GM21390 (cell line): Measurements from ENCODE around the gene BCS1L.
"Not testable (repeated sequence)": the region's sequence is repeated elsewhere in the genome, so short reads cannot be mapped to it uniquely, and the experiment has no call there.

Experiments
- ATAC-seq: cut with Tn5 transposase; IDR thresholded peaks from one replicate; pipeline ENCODE4 v1.9.1; 2021; ENCODE audit not compliant: unreplicated experiment

Gene BCS1L

DNA sequence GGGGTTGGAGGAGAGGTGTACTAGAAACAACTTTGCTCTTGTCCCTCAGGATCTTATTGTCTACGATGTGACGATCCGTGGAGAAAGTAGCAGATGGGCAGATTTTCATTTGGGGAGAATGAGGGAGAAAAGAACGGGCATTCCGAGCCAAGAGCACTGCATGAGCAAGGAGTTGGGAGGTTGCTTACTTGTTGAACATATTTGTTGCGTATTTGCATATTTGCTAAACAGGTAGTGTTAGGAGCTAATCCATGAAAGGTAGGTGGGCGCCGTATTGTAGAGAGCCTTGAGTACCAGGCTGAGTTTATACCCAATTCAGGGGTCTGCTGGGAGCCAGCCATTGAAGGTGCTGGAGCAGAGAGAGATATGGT lies 490 bp downstream of the BCS1L start:
- no peak for ATAC-seq

GRCh38 chr2:218662377-218662776 lies 2.9 kb downstream of the BCS1L start:
- no peak for ATAC-seq

GRCh38 chr2:218662827-218663226 lies 3.3 kb downstream of the BCS1L start:
- ATAC-seq, result no peak

DNA sequence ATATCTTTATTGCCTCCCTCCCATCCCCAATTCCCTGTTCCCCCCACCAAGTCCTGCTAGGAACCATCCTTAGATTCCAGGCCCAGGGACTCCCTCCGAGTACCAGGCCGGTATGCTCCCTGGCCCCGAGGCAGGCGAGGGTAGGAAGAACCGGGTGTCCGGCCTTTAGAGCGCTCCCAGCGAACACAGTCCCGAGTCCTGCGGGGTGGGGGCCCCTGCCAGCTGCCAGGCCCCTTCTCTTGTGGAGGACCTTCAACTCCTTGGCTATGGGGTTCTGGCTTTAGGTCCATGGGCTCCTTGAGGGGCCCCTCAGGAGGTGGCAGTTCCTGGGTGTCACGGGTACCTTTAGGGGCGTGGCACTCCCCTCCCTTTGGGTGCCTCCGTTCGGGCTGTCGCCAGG lies 4.4 kb downstream of the BCS1L start:
- ATAC-seq, result no peak

DNA sequence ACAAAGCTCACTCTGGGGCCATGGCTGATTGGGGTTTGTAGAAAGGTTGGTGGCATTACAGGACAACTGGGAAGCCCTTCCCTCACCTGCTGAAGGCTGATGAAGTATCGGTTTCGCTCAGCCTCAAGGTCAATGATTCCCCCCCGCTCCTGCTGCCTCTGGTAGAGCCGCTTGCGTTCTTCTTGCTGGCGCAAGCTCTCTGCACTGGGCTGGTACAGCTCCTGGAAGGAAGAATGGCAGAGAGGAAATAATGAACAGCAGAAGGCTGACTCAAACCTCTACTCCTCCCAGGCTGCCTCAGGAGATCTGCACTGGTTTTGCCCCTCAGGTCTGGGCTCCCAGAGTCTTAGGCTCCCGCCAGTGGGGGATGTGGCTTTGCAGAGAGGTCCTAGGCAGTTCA lies 5.2 kb downstream of the BCS1L start:
- no peak for ATAC-seq

DNA sequence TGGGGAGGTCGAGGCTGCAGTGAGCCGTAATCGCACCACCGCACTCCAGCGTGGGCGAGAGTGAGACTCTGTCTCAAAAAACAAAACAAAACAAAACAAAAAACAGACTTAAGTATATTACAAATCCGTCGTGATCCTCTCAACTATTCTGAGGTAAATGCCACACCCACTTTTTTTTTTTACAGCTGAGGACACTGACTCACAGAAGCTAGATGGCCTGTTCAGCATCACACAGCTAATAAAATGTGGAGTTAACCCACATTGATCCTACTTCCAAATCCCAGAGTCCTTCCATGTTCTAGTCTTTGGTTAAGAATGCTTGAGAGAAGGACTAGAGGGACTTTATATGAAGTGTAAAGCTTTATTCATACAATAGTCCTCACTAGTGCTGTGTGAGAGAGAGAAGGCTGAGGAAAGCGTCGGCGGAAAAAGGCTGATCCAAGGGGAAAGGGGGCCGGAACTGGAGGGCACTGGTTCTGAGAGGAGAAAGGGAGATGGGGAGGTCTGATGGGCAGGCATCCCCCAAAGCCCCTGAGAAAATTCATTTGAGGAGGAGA lies 11.7 kb downstream of the BCS1L start:
- ATAC-seq, result no peak

GRCh38 chr2:218671654-218672566 lies 12.4 kb downstream of the BCS1L start, which contains the start of the genes RNF25 and STK36:
TSS of gene RNF25 (minus strand) at chr2:218672002. CDS start at chr2:218671970, 32 bp downstream.
TSS of gene STK36 (plus strand) at chr2:218672086. CDS start at chr2:218672830, 744 bp downstream.
- ATAC-seq, result peak; percentile 94

- ATAC-seq, result no peak
These were observed 19.6 kb downstream of the BCS1L start for GRCh38 chr2:218679119-218679518.

DNA sequence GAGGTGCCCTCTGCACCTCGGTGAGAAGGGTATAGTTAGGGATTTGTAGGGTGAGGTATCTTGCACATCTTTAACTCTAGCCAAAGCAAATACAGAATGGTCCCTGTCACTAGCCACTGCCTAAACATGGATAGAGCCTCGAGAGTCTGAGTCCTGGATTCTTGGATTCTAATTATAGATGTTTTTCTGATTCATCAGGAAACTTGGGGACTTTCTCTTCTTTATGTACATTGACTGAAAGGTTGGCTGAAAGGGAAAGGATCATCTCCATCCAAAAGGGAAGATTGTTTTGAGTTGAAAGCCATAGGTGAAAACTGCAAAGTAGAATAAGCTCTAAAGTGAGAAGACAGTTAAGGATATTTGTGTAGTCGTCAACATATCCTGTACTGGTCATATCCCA lies 20.6 kb downstream of the BCS1L start:
- ATAC-seq, result no peak

GRCh38 chr2:218687400-218688060 lies 28.0 kb downstream of the BCS1L start:
- not testable (repeated sequence) for ATAC-seq

DNA sequence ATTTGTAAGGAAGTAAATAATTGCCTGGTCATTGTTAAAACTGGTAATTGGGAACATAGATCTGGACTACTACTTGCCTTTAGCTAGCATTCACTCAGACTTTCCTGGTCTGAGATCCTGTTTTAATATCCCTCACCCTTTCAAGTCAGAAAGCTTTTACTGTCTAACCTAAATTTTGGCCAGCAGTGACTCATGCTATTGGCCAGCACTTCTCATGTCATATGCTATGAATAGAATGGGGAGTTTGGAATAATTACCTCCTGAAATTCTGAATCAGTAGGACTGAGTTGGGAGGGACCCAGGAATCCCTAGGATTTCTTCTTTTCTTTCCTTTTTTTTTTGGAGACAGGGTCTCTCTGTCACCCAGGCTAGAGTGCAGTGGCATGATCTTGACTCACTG lies 31.8 kb downstream of the BCS1L start:
- ATAC-seq, result no peak

- ATAC-seq, result no peak
These were observed 35.1 kb downstream of the BCS1L start for GRCh38 chr2:218694405-218695145.

DNA sequence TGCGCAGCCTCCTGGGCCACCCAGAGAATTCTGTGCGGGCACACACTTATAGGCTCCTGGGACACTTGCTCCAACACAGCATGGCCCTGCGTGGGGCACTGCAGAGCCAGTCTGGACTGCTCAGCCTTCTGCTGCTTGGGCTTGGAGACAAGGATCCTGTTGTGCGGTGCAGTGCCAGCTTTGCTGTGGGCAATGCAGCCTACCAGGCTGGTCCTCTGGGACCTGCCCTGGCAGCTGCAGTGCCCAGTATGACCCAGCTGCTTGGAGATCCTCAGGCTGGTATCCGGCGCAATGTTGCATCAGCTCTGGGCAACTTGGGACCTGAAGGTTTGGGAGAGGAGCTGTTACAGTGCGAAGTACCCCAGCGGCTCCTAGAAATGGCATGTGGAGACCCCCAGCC lies 39.4 kb downstream of the BCS1L start:
- ATAC-seq, result no peak

- ATAC-seq, result no peak
These were observed 42.3 kb downstream of the BCS1L start for GRCh38 chr2:218701806-218702205.

DNA sequence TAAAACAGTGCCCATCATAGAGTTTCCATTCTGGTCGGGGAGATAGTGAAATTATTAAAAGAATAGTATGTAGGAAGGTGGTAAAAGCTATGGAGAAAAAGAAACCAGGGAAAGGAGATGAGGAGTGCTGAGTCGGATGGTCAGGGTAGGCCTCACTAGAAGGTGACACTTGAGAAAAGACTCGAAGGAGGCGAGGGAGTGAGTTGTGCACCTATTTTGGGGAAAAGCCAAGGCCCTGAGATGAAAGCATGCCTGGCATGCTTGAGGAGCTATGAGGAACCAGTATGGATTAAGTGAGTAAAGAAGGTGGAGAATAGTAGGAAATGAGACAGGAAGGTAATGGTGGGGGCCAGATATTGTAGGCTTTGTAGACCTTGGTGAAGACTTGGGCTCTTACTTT lies 43.9 kb downstream of the BCS1L start:
- ATAC-seq, result no peak

GRCh38 chr2:218708086-218708485 lies 48.6 kb downstream of the BCS1L start:
- peak; percentile 27 for ATAC-seq

- ATAC-seq, result no peak
These were observed 50.4 kb downstream of the BCS1L start for GRCh38 chr2:218709908-218710307.

- ATAC-seq, result peak; percentile 1
These were observed 50.8 kb downstream of the BCS1L start for GRCh38 chr2:218710334-218710686.

DNA sequence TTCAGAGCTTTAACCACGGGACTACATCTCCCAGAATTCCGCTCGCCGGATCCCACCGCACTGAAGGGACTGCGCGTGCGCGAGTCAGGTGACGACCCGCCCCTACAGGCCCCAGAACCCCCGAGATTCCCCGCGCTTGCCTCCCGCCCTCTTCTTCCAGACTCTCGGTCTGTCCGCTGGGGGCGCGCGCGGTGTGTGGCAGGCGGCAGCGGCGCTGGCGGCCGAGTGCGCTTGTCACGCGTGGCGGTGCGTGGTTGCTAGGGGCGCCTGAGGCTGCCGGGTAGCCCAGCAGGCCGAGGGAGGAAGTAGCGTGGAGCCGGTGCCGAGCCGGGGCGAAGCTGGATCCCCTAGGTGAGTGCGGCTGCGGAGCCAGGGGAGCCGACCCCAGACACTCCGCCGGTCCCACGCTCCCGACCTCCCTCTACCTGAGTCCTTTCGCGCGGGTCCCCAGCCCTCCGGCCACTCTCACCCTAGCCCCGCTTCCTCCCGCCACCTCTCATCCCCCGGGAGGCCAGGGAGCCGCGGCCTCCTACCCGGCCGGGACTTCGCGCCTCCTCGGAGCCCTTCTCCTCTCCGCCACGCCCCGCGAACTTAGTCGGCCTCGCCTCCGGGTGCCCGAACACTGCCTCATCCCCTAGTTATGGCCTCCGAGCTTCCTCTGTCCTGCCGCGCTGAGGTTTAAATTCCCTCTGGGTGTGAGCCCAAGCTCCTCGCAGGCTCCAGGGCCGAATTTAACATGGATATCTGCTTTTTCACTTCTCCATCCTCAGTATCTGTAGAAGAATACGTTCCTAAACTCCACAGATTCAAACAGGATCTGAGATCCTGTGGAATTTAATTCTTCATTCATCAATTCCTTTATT lies 51.4 kb downstream of the BCS1L start, which contains the start of gene TTLL4:
TTLL4 (plus strand) TSS at position 149 of the 863 bp plus-strand sequence. CDS start 26,842 bp downstream, outside the sequence.
- peak; percentile 91 for ATAC-seq

DNA sequence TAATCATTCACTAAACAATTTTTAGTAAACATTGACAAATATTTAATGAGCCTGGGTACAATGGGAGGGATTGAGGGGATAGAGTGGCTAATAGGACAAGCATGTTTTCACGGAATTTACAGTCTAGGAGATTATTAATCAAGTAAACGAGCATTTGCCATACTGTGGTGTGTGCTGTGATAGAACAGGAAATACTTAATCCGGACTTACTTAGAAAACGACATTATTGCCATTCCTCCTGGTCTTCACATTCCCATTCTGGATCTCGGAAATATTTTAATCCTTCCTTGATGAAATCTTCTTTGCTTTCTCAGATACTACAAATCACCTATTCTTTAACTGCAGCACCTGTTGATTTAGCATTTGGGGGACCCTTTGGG lies 52.1 kb downstream of the BCS1L start:
- no peak for ATAC-seq
